NCI-H2081 treated with DMSO at 0.1 percent for 48 hours (cell line): ENCODE results near the gene CCBE1.

Experiments used
- DNase-seq: peaks from one replicate; lab custom pipeline; 2025; lab: John Stamatoyannopoulos, UW

Gene CCBE1

DNA sequence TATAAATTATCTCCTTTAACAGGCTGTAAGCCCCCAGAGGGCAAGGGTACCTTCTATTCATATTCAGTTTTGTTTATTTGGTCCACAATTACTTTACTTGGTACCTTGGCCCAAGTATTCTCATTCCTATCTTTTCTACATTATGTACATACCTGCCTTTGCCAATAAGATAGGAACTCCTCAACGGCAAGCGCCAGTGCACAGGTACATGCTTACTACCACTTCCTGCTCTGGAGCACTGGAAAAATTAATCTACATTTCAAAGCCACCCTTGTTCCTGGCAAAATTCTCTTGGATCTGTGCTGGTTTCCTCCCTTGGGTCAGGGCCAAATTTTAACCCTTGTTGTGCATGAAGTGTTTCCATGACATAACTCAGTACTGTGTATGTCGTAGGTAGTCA is 303.8 kb downstream of the CCBE1 start:
- DNase-seq, result no peak

DNA sequence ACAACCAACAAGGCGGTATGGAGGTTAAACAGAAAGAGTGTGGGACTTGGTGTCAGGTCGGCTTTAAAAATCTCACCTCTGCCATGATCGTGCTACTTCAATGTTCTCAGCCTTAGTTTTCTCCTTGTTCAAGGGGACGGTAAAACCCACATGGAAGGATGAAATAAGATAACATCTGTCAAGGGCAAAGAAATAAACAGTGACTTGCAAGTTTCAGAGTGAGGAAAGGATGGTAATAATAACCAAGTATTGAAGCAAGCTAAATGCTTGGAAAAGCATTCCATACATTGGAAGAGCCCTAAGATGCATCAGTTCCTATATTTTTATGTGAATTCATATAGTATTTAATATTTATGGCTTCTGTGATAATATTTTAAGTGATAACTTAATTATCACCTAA is 308.4 kb downstream of the CCBE1 start:
- no peak for DNase-seq

DNA sequence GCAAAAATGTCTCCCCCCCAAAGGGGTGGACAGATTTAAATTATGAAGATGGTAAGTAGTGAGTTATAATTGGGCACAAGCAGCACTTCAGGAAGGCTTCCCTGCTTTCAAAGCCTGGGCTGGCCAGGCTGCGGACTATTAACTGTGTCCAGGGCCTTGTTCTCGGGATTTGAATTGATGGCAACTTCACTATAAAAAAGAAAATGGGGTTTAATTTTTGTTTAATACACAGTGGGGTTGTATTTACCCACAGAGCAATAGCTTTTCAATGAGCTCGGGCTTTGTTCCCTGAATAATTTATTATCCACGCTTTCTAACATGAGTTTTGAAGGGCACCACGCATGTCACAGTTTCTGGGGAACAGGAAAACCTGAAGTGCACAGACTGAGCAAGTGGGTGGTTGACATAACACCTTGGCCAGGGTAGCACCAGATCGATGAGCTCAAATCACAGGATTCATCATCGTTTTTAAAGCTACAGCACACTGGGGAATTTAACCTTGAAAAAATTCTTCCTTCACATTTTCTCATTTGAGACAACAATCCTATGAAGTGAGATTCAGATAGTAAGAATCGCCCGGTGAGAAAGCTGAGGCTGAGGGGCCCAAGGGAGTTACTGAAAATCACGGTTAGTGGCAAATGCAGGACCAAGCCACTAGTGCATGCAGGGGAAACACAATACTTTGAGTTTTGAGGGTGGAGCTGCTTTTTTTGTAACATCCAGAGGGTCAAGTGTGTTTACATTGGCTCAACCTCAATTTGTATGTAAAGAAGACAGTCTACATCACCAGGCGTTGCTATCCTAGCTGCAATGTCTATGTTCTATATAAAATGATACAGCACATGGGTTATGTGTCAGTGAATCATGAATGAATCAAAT is 309.3 kb downstream of the CCBE1 start:
- no peak for DNase-seq

DNA sequence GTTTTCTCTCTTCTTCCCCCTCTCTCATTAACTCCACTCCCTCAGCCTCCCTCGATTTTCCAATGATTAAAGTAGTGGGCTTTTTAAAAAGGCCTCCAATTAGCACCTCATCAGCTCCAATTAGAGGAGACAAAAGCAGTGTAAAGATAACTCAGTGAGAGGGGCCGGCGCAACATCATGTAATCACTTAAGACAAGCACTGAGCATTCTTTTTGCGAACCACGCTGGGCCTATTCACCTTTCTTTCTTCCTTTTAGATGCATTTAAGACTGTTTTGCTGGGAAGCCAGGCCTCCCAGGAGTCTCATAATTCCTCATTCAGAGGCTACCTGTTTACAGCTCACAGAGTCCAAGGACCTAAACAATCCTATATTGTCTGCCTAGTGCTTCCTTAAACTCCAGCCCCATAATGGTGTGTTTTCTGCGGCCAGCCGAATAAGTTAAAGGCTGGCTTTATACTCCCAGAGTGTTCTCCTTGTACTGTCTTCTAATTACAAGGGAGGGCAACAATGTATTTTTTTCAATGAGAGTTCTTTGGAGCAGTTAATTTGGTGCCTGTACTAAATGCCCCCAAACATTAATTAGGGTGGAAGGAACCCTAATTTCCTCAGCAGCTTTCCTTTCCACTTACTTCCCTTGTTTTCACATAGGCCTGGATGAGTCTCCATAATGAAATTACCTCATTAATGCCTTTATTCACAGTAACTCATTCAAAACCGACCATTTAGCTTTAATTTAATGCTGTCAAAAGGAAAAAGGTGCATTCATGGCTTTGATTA is 310.1 kb downstream of the CCBE1 start:
- no peak for DNase-seq

DNA sequence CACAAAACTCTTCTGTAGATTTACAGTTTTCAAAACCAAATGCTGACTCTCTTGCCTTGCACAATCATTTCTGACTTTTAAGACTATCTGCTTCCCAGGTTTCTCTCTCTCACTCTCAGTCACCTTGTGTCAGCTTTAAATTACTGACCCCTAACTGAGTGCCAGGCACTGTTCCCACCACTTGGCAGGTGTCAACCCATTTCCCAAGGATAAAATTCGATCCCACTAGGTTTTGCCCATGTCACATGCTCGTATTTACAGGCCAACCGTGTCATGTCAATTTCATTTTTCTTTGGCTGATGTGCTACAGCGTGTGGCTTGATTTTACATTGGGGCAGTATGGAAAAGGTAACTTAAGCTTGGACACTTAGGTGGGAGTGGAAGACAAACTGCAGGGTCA is 312.0 kb downstream of the CCBE1 start:
- no peak for DNase-seq

DNA sequence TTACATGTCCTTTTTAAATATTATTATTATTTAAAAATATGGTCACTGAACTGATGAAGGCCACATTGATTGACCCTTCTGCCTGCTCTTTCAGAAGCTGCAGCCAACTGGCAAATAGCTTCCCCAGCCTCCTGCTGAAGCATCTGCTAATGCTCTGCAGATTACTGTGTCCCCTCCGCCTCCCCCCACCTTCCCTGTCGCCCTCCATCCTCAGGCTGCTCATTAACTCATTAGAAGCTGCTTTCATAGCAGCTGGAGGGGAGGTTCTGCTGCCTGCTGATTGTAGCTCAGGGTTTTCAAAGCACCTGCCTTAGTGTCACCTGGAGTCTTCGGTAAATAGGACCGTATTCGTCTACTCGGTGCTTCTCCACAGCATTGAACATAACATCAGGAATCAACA is 313.4 kb downstream of the CCBE1 start:
- DNase-seq, result peak; percentile 81

DNA sequence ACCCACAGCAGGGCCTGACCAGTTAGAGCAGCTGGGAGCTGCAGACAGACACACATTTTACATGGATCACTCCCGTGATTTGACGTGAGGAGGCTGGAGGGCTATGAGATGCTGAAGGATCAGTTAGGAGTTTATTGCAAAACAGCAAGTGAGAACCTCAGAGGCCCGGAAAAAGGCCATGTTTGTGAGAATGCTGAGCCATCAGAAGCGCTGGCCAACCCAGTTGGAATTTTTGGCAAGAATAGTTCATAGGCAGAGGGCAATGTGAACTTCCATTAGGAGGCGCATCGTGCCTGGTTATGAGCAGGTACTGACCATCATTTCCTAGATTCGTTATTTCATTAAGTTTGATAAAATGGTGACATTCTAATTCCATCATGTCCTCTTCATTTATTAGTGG is 314.8 kb downstream of the CCBE1 start:
- no peak for DNase-seq

DNA sequence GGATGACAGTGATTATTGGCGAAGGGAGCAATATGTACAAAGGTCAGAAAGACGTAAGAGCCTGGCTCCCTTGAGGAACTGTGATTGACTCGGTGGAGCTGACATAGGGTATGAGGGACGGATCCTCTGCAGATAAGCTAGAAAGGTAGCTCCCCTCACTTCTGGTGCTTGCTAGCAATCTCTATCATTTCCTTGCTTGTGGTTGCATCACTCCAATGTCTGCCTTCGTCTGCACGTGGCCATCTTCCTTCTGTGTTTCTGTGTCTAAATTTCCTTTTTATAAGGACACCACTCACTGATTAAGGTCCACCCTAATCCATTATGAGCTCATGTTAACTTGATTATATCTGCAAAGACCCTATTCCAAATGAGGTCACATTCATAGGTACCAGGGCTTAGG is 315.3 kb downstream of the CCBE1 start:
- no peak for DNase-seq
